ENCODE data around the gene TMEM175.
A peak's percentile ranks its signal among the peaks of the same experiment; 100 is the strongest.
"Not testable (repeated sequence)": the region's sequence is repeated elsewhere in the genome, so short reads cannot be mapped to it uniquely, and the experiment has no call there.

TMEM175 gene

GRCh38 chr4:918591-918990 lies 13.7 kb upstream of the TMEM175 start:
- DNase-seq = not testable (repeated sequence)

DNA sequence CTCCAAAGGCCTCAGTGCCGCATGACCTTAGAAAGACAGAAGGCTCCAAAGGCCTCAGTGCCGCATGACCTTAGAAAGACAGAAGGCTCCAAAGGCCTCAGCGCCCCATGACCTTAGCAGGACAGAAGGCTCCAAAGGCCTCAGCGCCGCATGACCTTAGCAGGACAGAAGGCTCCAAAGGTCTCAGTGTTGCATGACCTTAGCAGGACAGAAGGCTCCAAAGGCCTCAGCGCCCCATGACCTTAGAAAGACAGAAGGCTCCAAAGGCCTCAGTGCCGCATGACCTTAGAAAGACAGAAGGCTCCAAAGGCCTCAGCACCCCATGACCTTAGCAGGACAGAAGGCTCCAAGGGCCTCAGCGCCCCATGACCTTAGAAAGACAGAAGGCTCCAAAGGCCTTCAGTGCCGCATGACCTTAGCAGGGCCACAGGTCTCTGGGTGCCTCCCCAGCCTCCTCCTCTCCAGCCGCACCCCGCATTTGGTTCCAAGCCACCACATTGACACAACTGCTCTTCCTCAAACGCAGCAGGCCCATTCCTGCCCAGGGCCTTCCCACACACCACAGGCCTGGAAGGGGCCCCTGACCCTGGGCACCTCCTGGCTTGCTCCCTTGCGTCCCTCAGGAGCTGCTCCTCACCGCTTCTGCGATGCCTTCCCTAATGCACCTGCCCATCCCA lies 13.1 kb upstream of the TMEM175 start:
- not testable (repeated sequence) for DNase-seq

- no peak for DNase-seq
Observed at GRCh38 chr4:921830-922331, 10.4 kb upstream of the TMEM175 start.

- DNase-seq = no peak
Observed at GRCh38 chr4:924107-925096, 7.9 kb upstream of the TMEM175 start.

DNA sequence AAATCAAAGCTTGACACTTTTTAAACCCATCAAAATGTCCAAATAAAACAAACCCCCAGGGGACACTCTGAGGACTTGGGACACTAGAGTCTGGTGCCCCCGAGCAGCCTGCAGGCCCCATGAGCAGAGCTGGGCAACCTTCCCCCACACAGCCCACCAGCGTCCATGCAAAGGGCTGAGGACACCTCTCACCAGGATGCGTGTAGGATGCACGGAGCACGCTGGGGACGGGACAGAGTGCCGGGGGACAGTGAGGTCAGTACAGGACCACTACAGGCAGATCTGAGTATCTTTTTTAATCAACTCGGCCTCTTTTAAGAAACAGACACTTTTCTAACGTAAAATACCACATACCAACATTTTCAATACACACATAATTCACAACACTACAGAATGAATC lies 7.1 kb upstream of the TMEM175 start:
- DNase-seq = no peak

DNA sequence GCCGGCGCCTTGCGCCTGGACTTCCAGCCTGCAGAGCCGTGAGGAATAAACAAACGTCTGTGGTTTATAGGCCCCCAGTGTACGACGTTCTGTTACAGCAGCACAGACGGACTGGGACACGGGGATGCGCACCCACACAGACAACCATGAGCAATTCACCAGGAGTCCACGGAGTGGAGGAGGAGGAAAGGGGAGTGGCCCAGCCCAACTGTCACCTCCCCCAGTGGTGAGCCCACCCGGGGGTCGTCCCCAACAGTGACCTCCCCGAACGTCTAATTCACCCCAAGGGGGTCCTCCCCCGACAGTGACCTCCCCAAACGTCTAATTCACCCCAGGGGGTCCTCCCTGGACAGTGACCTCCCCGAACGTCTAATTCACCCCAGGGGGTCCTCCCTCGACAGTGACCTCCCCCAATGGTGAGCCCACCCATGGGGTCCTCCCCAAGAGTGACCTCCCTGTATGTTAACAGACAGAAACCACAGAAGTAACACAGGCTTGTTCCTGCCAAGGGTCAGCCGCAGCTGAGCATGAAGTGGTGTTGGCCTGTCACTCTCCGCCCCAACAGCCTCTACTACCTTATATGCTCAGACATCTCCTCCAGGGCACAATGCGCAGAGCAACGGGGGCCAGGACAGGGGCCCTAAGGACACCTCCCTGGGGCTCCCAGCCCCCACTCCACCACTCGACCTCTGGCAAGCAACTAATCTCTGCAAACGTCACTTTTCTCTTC lies 6.3 kb upstream of the TMEM175 start:
- DNase-seq = no peak

- DNase-seq = no peak
Observed at GRCh38 chr4:926538-926937, 5.7 kb upstream of the TMEM175 start.

DNA sequence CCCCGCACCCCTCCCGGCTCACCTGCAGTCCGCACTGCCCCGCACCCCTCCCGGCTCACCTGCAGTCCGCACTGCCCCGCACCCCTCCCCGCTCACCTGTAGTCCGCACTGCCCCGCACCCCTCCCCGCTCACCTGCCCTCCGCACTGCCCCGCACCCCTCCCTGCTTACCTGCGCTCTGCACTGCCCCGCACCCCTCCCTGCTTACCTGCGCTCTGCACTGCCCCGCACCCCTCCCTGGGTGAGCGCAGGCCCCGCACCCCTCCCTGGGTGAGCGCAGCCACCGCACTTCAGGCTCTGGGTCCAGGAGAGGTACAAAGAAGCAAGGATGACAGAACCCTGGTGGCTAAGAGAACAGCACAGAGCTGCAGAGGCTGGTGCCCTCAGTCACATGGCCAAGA lies 4.7 kb upstream of the TMEM175 start:
- DNase-seq = not testable (repeated sequence)

- DNase-seq = no peak
Observed at GRCh38 chr4:929096-929765, 3.0 kb upstream of the TMEM175 start.

- DNase-seq = no peak
Observed at GRCh38 chr4:930028-930551, 2.2 kb upstream of the TMEM175 start.

- DNase-seq = no peak
Observed at GRCh38 chr4:930827-931193, 1.4 kb upstream of the TMEM175 start.

GRCh38 chr4:931194-931959 lies 883 bp upstream of the TMEM175 start:
- DNase-seq = no peak

DNA sequence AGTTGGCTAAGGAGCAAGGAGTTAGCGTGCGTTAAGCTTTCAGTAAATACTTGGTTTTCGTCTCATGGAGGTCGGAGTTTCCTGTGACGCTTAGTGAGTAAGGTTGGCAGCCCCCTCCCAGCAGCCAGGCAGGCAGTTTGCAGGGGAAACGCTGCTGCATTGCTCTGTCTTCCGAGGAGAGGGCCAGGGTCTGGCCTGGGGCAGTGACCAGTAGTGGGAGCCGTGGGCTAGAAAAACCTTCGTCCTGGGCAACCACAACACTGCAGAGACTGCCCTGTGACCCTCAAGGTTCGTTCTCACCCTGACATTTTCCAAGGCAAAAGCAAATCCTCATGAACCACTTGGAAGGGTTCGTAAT lies 432 bp downstream of the TMEM175 start:
- DNase-seq = peak in 1 of 4 experiments; percentile 37

DNA sequence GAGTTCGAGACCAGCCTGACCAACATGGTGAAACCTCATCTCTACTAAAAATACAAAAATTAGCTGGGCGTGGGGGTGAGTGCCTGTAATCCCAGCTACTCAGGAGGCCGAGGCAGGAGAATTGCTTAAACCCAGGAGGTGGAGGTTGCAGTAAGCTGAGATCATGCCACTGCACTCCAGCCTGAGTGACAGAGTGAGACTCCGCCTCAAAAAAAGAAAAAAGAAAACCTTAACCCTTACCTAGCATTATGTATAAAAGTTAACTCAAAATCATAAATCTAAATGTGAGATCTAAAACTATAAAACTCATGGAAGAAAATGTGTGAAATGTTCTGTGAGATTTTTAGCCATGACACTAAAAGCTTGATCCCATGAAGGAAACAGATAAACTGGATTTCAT lies 7.2 kb downstream of the TMEM175 start:
- not testable (repeated sequence) for DNase-seq

- no peak for DNase-seq
Observed at GRCh38 chr4:945274-946102, 13.2 kb downstream of the TMEM175 start.

GRCh38 chr4:946103-946450 lies 13.8 kb downstream of the TMEM175 start:
- DNase-seq = no peak

DNA sequence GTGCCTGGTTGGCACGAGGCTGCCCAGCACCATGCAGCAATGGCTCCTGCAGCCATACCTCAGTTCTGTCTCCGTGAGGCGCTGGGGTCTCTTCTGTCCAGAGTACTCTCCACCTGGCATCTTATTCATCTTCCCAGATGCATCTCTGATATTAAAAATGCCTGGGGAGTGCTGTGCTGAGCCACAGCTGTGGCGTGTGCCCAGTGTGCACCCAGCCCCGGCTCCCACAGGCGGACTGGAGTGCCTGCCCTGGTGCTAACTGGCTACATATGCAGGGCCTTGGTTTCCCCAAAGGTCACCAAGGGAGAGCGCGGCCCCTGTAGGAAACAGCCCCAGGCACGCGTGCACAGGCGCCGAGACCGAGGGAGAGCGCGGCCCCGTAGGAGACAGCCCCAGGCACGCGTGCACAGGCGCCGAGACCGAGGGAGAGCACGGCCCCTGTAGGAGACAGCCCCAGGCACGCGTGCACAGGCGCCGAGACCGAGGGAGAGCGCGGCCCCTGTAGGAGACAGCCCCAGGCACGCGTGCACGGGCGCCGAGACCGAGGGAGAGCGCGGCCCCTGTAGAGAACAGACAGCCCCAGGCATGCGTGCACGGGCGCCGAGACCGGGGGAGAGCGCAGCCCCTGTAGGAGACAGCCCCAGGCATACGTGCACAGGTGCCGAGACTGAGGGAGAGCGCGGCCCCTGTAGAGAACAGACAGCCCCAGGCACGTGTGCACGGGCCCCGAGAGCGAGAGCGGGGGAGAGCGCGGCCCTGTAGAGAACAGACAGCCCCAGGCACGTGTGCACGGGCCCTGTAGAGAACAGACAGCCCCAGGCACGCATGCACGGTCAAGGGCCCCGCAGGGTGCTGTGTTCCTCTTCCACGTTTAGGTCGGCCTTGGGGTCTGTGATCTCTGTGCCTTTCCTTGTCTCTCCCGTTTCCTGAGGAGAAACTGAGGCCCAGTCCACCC lies 14.5 kb downstream of the TMEM175 start:
- DNase-seq = no peak

- no peak for DNase-seq
Observed at GRCh38 chr4:947491-947971, 15.3 kb downstream of the TMEM175 start.
